Astrocyte of the cerebellum (primary cell): ENCODE measurements around the gene LRCH1.
A peak's percentile ranks its signal among the peaks of the same experiment; 100 is the strongest.

ENCODE experiments used
- DNase-seq: peaks from one replicate; pipeline ENCODE4 v3.0.0-alpha.2; 2011; ENCODE audit warnings: low read depth
- H3K4me3 ChIP-seq: 2 replicates; pipeline ENCODE4 v1.5.1; 2011; ENCODE audit warnings: mild to moderate bottlenecking, low read depth, low read length, moderate library complexity
- CTCF ChIP-seq: IDR thresholded peaks from 2 replicates; pipeline ENCODE4 v1.5.1; 2012; ENCODE audit warnings: low read length, low read depth, moderate library complexity, mild to moderate bottlenecking; ENCODE audit errors: missing control alignments
- in situ Hi-C: cut with HindIII; loops from 2 replicates; pipeline ENCODE4 v1.10.0; 2017; ENCODE audit warnings: low sequenced_read_pairs

Gene LRCH1

GRCh38 chr13:46575301-46575771 is 22.4 kb downstream of the LRCH1 start:
- H3K4me3 ChIP-seq: no peak overlapping the region
- in situ Hi-C loops: no loop called here
- no peak for TF ChIP-seq CTCF
- DNase-seq: no peak

GRCh38 chr13:46575818-46576221 is 22.9 kb downstream of the LRCH1 start:
- in situ Hi-C loops: no loop called here
- DNase-seq: peak; percentile 86
- no peak overlapping the region for H3K4me3 ChIP-seq
- TF ChIP-seq CTCF: no peak

GRCh38 chr13:46576762-46577161 is 23.8 kb downstream of the LRCH1 start:
- in situ Hi-C loops: no loop called here
- no peak overlapping the region for H3K4me3 ChIP-seq
- no peak for TF ChIP-seq CTCF
- no peak for DNase-seq

- no peak for DNase-seq
- H3K4me3 ChIP-seq: no peak overlapping the region
- TF ChIP-seq CTCF: no peak
- in situ Hi-C loops: no loop called here
These were observed 25.0 kb downstream of the LRCH1 start for GRCh38 chr13:46577696-46578589.

- DNase-seq: no peak
- no peak for TF ChIP-seq CTCF
- in situ Hi-C loops: no loop called here
- H3K4me3 ChIP-seq: no peak overlapping the region
These were observed 25.6 kb downstream of the LRCH1 start for GRCh38 chr13:46578590-46578975.

GRCh38 chr13:46580362-46580839 is 27.4 kb downstream of the LRCH1 start:
- in situ Hi-C loops: no loop called here
- no peak overlapping the region for H3K4me3 ChIP-seq
- TF ChIP-seq CTCF: no peak
- DNase-seq: no peak
